ENCODE results near the gene RPS6KB1.
A peak's percentile ranks its signal among the peaks of the same experiment; 100 is the strongest.

RPS6KB1 gene

GRCh38 chr17:59876107-59876506 is 16.8 kb upstream of the RPS6KB1 start:
- no peak for TF ChIP-seq CTCF (IDR thresholded peaks at IDR 0.05; ENCODE audit: low read length, missing control alignments)
- peak; percentile 72 for DNase-seq (ENCODE audit: low read depth)
- H3K4me3 ChIP-seq (replicated peaks; ENCODE audit: low read depth, low read length) = no peak overlapping the region

DNA sequence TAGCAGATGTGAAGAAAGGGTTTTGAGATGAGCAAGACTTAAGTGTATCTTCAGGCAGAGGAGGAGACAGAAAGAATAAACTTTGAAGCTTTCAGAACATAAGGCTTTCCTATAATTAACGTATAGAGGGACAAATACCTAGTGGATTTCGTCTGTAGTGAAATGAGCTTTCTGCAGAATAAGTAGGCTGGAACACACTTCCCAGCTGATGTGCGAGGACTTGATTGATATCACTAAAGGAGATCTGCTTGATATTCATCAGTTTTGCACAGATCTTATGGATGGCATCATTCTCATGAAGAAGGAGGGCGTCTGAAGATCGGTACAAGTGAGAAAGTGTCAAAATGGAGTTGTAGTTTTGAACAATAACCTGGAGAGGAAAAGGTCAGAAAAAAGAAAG is 15.0 kb upstream of the RPS6KB1 start:
- H3K4me3 ChIP-seq (replicated peaks; ENCODE audit: low read depth, low read length) = no peak overlapping the region
- no peak for DNase-seq (ENCODE audit: low read depth)
- no peak for TF ChIP-seq CTCF (IDR thresholded peaks at IDR 0.05; ENCODE audit: low read length, missing control alignments)

DNA sequence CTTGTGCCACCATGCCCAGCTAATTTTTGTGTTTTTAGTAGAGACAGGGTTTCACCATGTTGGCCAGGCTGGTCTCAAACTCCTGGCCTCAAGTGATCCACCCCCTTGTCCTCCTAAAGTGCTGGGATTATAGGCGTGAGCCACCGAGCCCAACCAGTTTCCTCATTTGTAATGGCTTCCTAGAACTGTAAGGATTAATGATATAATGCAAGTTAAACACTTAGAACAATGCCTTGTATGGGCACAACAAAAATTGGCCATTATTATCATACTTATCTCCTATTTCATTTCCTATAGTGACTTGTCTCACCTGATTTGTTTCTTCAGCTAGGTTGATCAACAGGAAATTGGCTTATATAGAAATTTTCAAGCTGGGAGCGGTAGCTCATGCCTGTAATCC is 14.3 kb upstream of the RPS6KB1 start:
- no peak overlapping the region for H3K4me3 ChIP-seq (replicated peaks; ENCODE audit: low read depth, low read length)
- TF ChIP-seq CTCF (IDR thresholded peaks at IDR 0.05; ENCODE audit: low read length, missing control alignments) = no peak
- no peak for DNase-seq (ENCODE audit: low read depth)

- H3K4me3 ChIP-seq (replicated peaks; ENCODE audit: low read depth, low read length) = no peak overlapping the region
- DNase-seq (ENCODE audit: low read depth) = no peak
- no peak for TF ChIP-seq CTCF (IDR thresholded peaks at IDR 0.05; ENCODE audit: low read length, missing control alignments)
These were observed 8.1 kb upstream of the RPS6KB1 start for GRCh38 chr17:59884861-59885260.

- H3K4me3 ChIP-seq (replicated peaks; ENCODE audit: low read depth, low read length) = no peak overlapping the region
- DNase-seq (ENCODE audit: low read depth) = no peak
- TF ChIP-seq CTCF (IDR thresholded peaks at IDR 0.05; ENCODE audit: low read length, missing control alignments) = no peak
These were observed 4.7 kb upstream of the RPS6KB1 start for GRCh38 chr17:59888145-59888750.

- no peak for TF ChIP-seq CTCF (IDR thresholded peaks at IDR 0.05; ENCODE audit: low read length, missing control alignments)
- H3K4me3 ChIP-seq (replicated peaks; ENCODE audit: low read depth, low read length) = no peak overlapping the region
- peak; percentile 24 for DNase-seq (ENCODE audit: low read depth)
These were observed 2.2 kb upstream of the RPS6KB1 start for GRCh38 chr17:59890720-59891119.

DNA sequence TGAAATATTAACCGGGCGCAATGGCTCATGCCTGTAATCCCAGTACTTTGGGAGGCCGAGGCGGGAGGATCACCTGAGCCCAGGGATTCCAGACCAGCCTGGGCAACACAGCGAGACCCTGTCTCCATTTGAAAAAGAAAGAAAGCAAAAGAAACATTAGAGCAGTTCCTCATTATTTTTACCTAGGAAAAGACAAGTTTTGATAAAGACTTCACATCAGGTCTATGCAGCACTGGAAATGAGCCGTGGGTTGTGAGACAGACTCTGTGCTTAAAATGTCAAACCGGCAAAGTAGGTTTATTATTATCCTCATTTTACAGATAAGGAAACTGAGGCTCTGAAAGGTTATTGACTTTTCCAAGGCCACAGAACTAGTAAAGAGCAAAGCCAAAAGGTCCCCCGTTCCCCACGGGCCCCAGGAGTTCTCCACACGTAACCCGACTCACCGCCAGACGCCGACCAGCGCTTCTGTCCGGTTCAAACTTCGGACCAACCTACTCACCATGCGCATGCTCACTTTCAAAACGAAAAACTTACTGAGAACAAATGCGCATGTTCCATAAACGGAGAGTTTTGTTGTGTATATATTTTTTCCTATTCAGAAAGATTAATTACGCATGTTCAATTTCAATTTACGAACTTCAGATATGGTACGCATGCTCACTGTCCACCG is 534 bp upstream of the RPS6KB1 start:
- peak overlapping the region; percentile 92 for H3K4me3 ChIP-seq (replicated peaks; ENCODE audit: low read depth, low read length)
- TF ChIP-seq CTCF (IDR thresholded peaks at IDR 0.05; ENCODE audit: low read length, missing control alignments) = no peak
- DNase-seq (ENCODE audit: low read depth) = no peak

All from fibroblast of pulmonary artery (primary cell).